NOMO-1 treated with dmso at 0.1 percent for 144 hours (cell line): Measurements from ENCODE around the gene TSTD1.
"Not testable (repeated sequence)": the region's sequence is repeated elsewhere in the genome, so short reads cannot be mapped to it uniquely, and the experiment has no call there.

Experiments used
- DNase-seq: peaks from one replicate; lab custom pipeline; 2025; ENCODE audit not compliant: unreplicated experiment; lab: John Stamatoyannopoulos, UW

Gene TSTD1

GRCh38 chr1:161037661-161038522, 872 bp downstream of the TSTD1 start:
- DNase-seq: no peak

DNA sequence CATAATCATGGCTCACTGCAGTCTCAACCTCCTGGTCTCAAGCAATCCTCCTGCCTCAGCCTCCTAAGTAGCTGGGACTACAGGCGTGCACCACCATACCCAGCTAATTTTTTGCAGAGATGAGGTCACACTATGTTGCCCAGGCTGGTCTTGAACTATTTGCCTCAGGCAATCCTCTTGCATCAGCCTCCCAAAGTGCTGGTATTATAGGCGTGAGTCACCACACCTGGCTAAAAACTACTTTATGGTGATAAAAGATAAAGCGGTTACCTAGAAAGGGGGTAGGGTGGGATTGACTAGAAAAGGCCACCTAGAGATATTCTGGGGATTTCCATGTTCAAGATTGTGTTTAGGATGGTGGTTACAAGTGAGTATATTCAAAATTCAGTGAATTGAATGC, 5.0 kb downstream of the TSTD1 start:
- DNase-seq: no peak

DNA sequence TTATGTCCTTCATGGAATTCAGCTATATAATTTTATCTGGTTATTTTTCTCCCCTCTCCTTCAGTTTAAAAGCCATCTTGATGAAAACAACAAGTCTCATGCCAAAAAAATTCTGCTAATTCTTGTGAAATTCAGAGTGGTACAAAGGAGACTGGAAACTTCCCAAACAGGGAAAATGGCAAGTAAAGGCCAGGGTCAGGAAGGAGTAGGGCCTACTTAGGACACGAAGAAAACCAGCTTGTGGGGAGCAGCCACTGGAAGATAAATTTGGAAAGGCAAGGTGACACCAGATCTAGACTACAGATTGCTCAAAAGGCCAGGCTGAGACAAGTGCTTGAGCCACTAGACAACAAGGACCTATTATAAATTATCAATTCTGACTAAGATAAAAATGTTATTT, 6.4 kb downstream of the TSTD1 start:
- DNase-seq: no peak

GRCh38 chr1:161031874-161032273, 6.9 kb downstream of the TSTD1 start:
- no peak for DNase-seq

GRCh38 chr1:161029466-161029865, 9.3 kb downstream of the TSTD1 start:
- DNase-seq: not testable (repeated sequence)

DNA sequence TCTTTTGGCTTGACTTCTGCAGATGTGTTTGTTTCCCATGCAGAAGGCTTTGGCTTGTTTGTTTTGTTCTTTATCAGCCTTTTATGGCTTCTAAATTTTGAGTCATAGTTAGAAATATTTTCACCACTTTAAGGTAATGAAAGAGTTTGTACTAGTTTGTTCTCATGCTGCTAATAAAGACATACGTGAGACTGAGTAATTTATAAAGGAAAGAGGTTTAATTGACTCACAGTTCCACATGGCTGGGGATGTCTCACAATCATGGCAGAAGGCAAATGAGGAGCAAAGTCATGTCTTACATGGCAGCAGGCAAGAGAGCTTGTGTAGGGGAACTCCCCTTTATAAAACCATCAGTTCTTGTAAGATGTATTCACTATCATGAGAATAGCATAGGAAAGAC, 11.8 kb downstream of the TSTD1 start:
- not testable (repeated sequence) for DNase-seq

- DNase-seq: not testable (repeated sequence)
Observed at GRCh38 chr1:161022432-161022831, 16.3 kb downstream of the TSTD1 start.

GRCh38 chr1:161021970-161022353, 16.8 kb downstream of the TSTD1 start:
- DNase-seq: no peak

GRCh38 chr1:161021165-161021969, 17.4 kb downstream of the TSTD1 start:
- peak; percentile 85 for DNase-seq

GRCh38 chr1:161020509-161021164, 18.1 kb downstream of the TSTD1 start, which contains the start of gene F11R:
TSS of gene F11R (minus strand) at chr1:161021152. CDS start at chr1:161021073, 79 bp downstream.
- DNase-seq: peak; percentile 70

- no peak for DNase-seq
Observed at GRCh38 chr1:161019751-161020495, 18.8 kb downstream of the TSTD1 start.

- not testable (repeated sequence) for DNase-seq
Observed at GRCh38 chr1:161019111-161019660, 19.6 kb downstream of the TSTD1 start.

- DNase-seq: no peak
Observed at GRCh38 chr1:161018631-161018930, 20.2 kb downstream of the TSTD1 start.

DNA sequence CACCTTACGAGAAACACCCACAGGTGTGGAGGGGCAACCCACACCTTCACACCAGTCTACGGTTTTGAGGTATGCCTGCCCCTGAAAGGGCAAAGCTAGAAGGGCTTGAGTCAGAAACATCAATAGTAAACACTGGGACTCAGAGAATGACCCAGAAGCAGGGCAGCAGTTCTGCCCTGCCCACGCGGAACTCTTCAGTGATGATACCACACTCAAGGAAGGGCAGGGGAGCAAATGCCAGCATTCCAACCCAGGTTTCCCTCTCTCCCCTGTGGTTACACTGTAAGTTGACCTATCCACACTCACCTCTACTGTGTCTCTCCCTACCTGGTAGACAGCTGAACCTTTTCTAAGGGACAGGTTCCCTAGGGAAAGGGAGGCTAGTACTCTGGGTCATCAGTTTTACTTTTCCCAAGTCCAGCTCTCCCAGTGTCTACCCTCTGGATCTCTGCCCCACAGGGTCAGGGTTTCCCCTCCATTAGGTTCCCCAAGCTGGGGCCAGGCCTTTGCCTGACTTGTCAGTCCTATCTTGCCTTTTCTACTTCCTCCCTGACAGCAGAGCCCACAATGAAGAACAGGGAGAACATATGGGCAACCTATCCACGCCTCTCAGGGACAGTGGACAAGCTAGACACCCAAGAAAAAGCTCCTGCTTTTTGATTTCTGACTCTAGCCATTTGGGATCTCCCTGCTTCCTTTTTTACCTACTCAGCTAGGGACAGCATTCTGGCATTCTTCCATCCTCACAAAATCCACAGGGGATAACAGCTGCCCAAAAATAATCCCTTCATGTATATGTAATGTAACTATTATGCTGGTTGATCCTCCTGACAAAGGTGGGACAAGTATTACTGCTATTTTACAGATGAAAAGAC, 20.8 kb downstream of the TSTD1 start:
- DNase-seq: no peak

- DNase-seq: not testable (repeated sequence)
Observed at GRCh38 chr1:161017181-161017580, 21.6 kb downstream of the TSTD1 start.

DNA sequence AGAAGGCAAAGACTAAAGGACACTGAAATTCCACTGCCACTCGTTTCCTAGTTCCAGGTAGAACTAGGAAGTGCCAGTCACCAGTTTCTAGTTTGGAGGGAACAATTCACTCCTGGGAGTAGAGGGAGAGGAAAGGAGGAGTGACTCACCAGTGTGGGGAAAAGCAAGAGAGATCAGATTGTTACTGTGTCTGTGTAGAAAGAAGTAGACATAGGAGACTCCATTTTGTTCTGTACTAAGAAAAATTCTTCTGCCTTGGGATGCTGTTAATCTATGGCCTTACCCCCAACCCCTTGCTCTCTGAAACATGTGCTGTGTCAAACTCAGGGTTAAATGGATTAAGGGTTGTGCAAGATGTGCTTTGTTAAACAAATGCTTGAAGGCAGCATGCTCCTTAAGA, 22.1 kb downstream of the TSTD1 start:
- DNase-seq: not testable (repeated sequence)

GRCh38 chr1:161013488-161014230, 25.1 kb downstream of the TSTD1 start:
- peak; percentile 80 for DNase-seq

- DNase-seq: no peak
Observed at GRCh38 chr1:161013131-161013487, 25.7 kb downstream of the TSTD1 start.

DNA sequence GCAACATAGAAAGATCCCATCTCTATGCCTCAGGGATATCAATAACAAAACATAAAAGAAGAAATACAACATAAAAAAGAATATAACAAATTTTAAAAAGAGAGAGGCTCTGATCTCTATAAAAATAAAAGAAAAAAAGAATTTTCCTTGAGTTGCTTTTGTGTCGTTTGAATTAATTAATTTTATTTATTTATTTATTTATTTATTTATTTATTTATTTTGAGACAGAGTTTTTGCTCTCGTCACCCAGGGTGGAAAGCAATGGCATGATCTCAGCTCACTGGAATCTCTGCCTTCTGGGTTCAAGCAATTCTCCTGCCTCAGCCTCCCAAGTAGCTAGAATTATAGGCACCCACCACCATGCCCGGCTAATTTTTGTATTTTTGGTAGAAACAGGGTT, 26.3 kb downstream of the TSTD1 start:
- no peak for DNase-seq
